ENCODE results near the gene SLC6A13.

DNA sequence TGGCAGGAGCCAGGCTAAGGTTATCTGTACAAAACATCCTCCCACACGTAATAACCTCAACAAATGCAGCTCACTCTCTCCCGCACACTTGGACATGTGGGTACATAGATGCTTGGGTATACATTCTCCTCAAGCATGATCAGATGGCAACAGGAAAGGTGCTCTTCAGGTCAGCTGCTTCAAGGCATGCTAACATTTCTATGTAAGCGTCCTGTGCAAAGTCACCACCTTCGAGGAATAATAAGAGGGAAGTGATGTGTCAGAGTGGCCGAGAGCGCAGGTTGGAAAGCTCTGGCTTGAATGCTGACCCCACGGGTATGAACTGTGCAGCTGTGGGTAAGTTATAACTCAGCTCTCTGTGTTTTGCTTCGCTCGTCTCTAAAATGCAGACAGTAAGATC, 24.5 kb downstream of the SLC6A13 start:
- TF ChIP-seq, protein P1, sequence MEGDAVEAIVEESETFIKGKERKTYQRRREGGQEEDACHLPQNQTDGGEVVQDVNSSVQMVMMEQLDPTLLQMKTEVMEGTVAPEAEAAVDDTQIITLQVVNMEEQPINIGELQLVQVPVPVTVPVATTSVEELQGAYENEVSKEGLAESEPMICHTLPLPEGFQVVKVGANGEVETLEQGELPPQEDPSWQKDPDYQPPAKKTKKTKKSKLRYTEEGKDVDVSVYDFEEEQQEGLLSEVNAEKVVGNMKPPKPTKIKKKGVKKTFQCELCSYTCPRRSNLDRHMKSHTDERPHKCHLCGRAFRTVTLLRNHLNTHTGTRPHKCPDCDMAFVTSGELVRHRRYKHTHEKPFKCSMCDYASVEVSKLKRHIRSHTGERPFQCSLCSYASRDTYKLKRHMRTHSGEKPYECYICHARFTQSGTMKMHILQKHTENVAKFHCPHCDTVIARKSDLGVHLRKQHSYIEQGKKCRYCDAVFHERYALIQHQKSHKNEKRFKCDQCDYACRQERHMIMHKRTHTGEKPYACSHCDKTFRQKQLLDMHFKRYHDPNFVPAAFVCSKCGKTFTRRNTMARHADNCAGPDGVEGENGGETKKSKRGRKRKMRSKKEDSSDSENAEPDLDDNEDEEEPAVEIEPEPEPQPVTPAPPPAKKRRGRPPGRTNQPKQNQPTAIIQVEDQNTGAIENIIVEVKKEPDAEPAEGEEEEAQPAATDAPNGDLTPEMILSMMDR (IDR thresholded peaks at IDR 0.05; ENCODE audit: control extremely low read depth in 1 of 3, insufficient read depth in 1 of 3, low read depth in 1 of 3, low read length in 3 of 3) = no peak
- TF ChIP-seq EZH2 (IDR thresholded peaks at IDR 0.05; ENCODE audit: low read depth, low read length, severe bottlenecking) = no peak
- TF ChIP-seq, protein P2, sequence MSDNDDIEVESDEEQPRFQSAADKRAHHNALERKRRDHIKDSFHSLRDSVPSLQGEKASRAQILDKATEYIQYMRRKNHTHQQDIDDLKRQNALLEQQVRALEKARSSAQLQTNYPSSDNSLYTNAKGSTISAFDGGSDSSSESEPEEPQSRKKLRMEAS (IDR thresholded peaks at IDR 0.05) = no peak
